Activated CD4-positive, alpha-beta T cell treated with anti-CD3 and anti-CD28 coated beads, Interleukin-2, Interleukin-4, amounts not matched to agents 100 ng/mL and 50 ng/mL, durations not matched to agents 16 hours and 8 hours (primary cell): Measurements from ENCODE around the gene TMEM145.
A peak's percentile ranks its signal among the peaks of the same experiment; 100 is the strongest.
"Not testable (repeated sequence)": the region's sequence is repeated elsewhere in the genome, so short reads cannot be mapped to it uniquely, and the experiment has no call there.

Source experiments
- DNase-seq: peaks from one replicate; pipeline ENCODE4 v3.0.0-alpha.2; 2020; ENCODE audit warnings: low spot score

Gene TMEM145

GRCh38 chr19:42313840-42314755, 989 bp downstream of the TMEM145 start:
- no peak for DNase-seq

- no peak for DNase-seq
Measured at GRCh38 chr19:42315024-42315423, 1.9 kb downstream of the TMEM145 start.

- no peak for DNase-seq
Measured at GRCh38 chr19:42316223-42317211, 3.4 kb downstream of the TMEM145 start.

- no peak for DNase-seq
Measured at GRCh38 chr19:42317535-42317934, 4.4 kb downstream of the TMEM145 start.

- no peak for DNase-seq
Measured at GRCh38 chr19:42322305-42322704, 9.2 kb downstream of the TMEM145 start.

- no peak for DNase-seq
Measured at GRCh38 chr19:42323473-42323851, 10.4 kb downstream of the TMEM145 start.

- DNase-seq, result no peak
Measured at GRCh38 chr19:42323852-42324654, 10.9 kb downstream of the TMEM145 start.

- no peak for DNase-seq
Measured at GRCh38 chr19:42324655-42325307, 11.7 kb downstream of the TMEM145 start.

- peak; percentile 99 for DNase-seq
Measured at GRCh38 chr19:42325308-42325895, 12.3 kb downstream of the TMEM145 start, which contains the start of gene MEGF8. TSS of gene MEGF8 (plus strand) at chr19:42325635. CDS start at chr19:42326244, 609 bp downstream.

- no peak for DNase-seq
Measured at GRCh38 chr19:42325896-42326771, 13.0 kb downstream of the TMEM145 start.

GRCh38 chr19:42326969-42327368, 13.9 kb downstream of the TMEM145 start:
- DNase-seq, result no peak

GRCh38 chr19:42327381-42327780, 14.3 kb downstream of the TMEM145 start:
- no peak for DNase-seq

- no peak for DNase-seq
Measured at GRCh38 chr19:42328106-42328505, 15.0 kb downstream of the TMEM145 start.

GRCh38 chr19:42328854-42329253, 15.7 kb downstream of the TMEM145 start:
- DNase-seq, result no peak

GRCh38 chr19:42330241-42330711, 17.2 kb downstream of the TMEM145 start:
- no peak for DNase-seq

- not testable (repeated sequence) for DNase-seq
Measured at GRCh38 chr19:42331333-42331732, 18.2 kb downstream of the TMEM145 start.

- DNase-seq, result no peak
Measured at GRCh38 chr19:42332059-42332458, 18.9 kb downstream of the TMEM145 start.

GRCh38 chr19:42333018-42333417, 19.9 kb downstream of the TMEM145 start:
- DNase-seq, result no peak

- DNase-seq, result no peak
Measured at GRCh38 chr19:42333975-42334696, 21.0 kb downstream of the TMEM145 start.
